Right cardiac atrium (tissue), 5 donors: ENCODE results near the gene CKB. TPM values are rescaled to one million over a fixed set of nuclear protein-coding genes. Genes with fewer than 3 reads are reported as not detected.
A peak's percentile ranks its signal among the peaks of the same experiment; 100 is the strongest.

Experiments used
- ATAC-seq, 2 donors: fragments of 200-7000 bp; cut with Tn5 transposase; one replicate each; pipeline versions ENCODE4 v1.8.0 to v1.9.1; 2020; ENCODE audit warnings: moderate library complexity in 2 of 2, mild to moderate bottlenecking in 1 of 2
- DNase-seq, 3 donors: peaks; one replicate each; pipeline ENCODE4 v3.0.0-alpha.2; 2020
- H3K27ac ChIP-seq: one replicate; pipeline ENCODE4 v1.5.1; 2013; ENCODE audit warnings: mild to moderate bottlenecking, low read length, control low read depth, moderate library complexity
- H3K27me3 ChIP-seq: one replicate; pipeline ENCODE4 v1.6.1; 2013; ENCODE audit not compliant: control insufficient read depth, insufficient read depth
- H3K4me1 ChIP-seq: one replicate; pipeline ENCODE4 v1.6.1; 2013; ENCODE audit warnings: low read length; ENCODE audit not compliant: control insufficient read depth, insufficient read depth
- H3K4me3 ChIP-seq: one replicate; pipeline ENCODE4 v1.5.1; 2013; ENCODE audit warnings: low read length, control low read depth
- H3K9me3 ChIP-seq: one replicate; pipeline ENCODE4 v1.6.1; 2013; ENCODE audit warnings: low read length; ENCODE audit not compliant: control insufficient read depth
- WGBS: extraction: QIAGEN DNeasy Blood & Tissue Kit; methylation state at CpG from one replicate; pipeline ENCODE4 v1.1.7; 2013; 5-methylcytosine and 5-hydroxymethylcytosine counted together
- intact Hi-C, 4 donors: fragments of 100-400 bp; cut with DNase I; formaldehyde crosslinking; loops; one replicate each; pipeline versions ENCODE4 v1.11.0 to v1.14.0; 2022 to 2023
- polyA plus RNA-seq: library from polyadenylated mRNA; stranded (reverse); fragments of 200-250 nt; gene quantifications from one replicate; pipeline ENCODE4 v1.2.3, GENCODE V29; 2013
- total RNA-seq, 4 donors: library from RNA; stranded (reverse); fragmentation: NEBNext Ultra II Directional; extraction: Animal tissue kit (Norgen Biotek cat#: 25700); gene quantifications; one replicate each; pipeline ENCODE4 v1.2.1, GENCODE V29; 2021
- donor health status: healthy with polysubstance abuse.
- donor health status: DM: no; HTN: yes; CAD: no.
- donor health status: DM: no; HTN: no; CAD: no.
- donor health status: DM: no; HTN: yes; CAD: no; lungs with severe emphysema.
- donor health status: DM: yes; HTN: yes; CAD: no.

CKB gene
- total and polyA plus RNA-seq, 5 donors: 478 to 843 (median 594) TPM

DNA sequence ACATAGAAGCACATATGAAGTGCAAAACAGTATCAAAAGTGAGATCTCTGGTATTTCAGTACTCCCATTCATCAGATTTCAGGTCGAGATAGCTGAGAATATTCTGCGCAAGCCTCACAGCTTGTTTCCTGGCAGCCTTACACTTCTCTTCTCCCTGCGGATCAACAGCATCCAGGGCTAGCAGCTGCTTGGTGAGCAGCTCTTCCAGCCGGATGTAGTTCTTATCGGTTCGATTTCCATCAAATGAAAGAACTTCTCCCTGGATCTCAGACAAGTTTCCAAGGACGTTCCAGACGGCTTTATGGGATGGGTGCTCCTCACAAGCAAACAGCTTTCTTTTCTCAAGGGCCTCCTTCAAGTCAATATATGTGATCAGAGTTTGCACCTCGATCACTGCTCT, 37.1 kb upstream of the CKB start:
- no peak overlapping the region for H3K4me3 ChIP-seq
- no peaks in the 10 kb centered on the region for H3K27me3 ChIP-seq
- intact Hi-C loops: no loop called here
- H3K4me1 ChIP-seq: peaks cover 14% of the 10 kb centered on the region
- no peaks in the 10 kb centered on the region for H3K9me3 ChIP-seq
- 39% methylated on average over 9 of the region's 9 CpGs for WGBS
- DNase-seq (peak in 1 of 3 donors; percentile 70), ATAC-seq (no peak)
- H3K27ac ChIP-seq: no peak overlapping the region

DNA sequence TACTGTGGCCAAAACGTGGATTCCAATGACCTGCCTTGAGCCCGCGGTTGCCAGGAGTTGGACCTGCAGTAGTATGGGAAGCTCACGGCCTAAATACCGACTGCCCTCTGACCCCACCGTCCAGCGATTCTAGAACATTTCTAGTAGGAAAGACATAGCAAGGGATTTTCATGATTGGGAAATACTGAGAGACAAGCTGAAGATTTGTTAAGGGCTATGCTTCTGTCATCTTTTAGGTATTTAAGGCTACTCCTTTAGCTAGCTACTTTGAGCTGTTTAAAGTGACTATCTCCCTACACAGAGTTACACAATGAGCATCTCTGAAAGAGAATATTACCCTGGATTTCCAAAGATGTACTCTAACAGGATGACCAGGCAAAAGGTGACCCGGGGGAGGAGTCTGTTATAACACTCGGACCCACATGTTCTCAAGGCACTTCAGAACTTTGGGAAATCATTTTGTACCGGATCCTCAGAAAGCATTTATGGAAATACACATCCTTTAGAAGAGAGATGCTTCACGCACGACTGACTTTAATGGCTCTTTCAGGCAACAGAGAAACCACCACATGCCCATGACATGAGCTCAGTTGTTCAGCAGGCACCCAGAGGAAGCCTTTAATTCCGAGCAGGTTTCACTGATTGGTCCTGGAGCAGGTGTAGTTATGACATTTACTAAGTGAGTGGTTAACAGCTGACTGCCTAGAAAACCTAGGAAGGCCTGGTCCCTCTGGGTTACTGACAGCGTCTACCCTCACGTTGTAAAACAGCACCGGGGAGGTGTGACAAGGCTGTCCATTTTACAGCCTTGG, 35.6 kb upstream of the CKB start:
- DNase-seq (peak in 1 of 3 donors; percentile 42), ATAC-seq (no peak)
- WGBS: 79% methylated on average over 16 of the region's 16 CpGs
- H3K27ac ChIP-seq: peak overlapping the region; percentile 14
- H3K4me3 ChIP-seq: no peak overlapping the region
- no peaks in the 10 kb centered on the region for H3K9me3 ChIP-seq
- intact Hi-C loops: no loop called here
- H3K27me3 ChIP-seq: no peaks in the 10 kb centered on the region
- peaks cover 14% of the 10 kb centered on the region for H3K4me1 ChIP-seq

DNA sequence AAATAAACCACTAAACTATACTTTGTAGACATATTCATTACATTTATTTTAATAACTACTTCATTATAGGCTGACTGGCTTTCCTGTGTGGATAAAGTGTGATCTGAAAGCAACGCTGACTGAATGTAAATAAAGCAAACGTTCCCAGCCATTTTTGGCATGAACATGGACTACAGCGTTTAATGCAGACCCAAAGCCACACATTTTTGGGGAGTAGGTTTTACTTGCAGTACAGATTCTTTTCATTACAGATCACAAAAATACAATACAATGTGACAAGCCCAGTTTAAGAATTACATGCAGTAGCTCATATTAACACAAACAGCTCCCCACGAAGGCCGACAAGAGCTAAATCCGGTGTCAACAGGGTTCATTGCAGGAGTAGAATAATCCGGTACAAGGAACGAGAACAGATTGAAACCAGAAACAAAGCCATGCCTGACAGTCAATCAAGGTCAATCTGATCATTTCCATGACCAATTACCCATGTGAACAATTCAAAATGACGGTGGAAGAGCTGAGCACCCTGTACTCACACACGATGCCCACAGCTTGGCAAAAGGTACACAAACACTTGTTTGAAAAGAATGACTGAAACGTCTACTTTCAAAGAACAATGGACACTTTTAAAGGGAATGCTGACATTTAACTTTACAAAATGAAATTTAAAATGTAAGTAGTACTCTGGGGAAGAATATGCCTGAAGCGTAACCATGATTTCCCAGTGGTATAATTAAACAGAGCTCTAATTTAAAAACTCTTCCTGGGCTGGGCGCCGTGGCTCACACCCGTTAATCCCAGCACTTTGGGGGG, 34.5 kb upstream of the CKB start:
- intact Hi-C loops: no loop called here
- ATAC-seq: no peak
- Histone ChIP-seq H3K9me3 (no peaks in the 10 kb centered on the region), H3K4me1 (peaks cover 14% of the 10 kb centered on the region), H3K27me3 (no peaks in the 10 kb centered on the region), H3K4me3 (no peak overlapping the region), H3K27ac (peak overlapping the region; percentile 17)
- peak in 1 of 3 donors; percentile 26 for DNase-seq
- 58% methylated on average over 15 of the region's 15 CpGs for WGBS

DNA sequence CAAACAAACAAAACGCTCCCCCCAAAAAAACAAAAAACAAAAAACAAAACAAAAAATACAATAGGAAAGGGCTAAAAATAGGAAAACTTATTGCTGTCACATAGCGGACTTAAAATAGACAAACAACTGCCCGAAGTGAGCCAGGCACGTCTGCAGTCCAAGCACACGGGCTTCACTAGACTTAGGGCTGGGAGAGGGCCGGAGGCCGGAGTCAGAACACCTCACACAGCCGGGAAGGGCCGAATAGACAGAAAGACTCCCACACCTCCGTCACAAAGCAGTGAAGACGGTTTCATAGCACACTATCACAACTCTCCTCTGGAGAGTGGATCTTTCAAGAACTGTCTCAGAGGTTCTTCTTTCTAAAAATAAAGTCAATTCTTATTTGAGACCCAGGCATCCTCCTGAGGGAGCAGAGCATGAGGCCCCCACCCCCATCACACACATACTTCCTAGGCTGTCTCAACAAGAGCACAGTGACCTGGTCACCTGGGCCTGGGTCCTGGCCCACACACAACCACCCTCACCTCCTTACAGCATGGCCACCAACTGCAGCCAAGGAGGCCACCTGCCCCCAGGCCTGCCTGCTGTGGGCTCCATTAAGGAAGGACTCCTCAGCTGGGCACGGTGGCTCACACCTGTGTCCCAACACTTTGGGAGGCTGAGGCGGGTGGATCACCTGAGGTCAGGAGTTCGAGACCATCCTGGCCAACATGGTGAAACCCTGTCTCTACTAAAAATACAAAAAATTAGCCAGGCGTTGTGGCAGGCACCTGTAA, 33.1 kb upstream of the CKB start:
- peak overlapping the region; percentile 28 for H3K27ac ChIP-seq
- ATAC-seq (no peak), DNase-seq (peak in 1 of 3 donors; percentile 48)
- 66% methylated on average over 15 of the region's 15 CpGs for WGBS
- H3K27me3 ChIP-seq: no peaks in the 10 kb centered on the region
- intact Hi-C loops: no loop called here
- H3K4me1 ChIP-seq: peaks cover 18% of the 10 kb centered on the region
- no peaks in the 10 kb centered on the region for H3K9me3 ChIP-seq
- H3K4me3 ChIP-seq: no peak overlapping the region

DNA sequence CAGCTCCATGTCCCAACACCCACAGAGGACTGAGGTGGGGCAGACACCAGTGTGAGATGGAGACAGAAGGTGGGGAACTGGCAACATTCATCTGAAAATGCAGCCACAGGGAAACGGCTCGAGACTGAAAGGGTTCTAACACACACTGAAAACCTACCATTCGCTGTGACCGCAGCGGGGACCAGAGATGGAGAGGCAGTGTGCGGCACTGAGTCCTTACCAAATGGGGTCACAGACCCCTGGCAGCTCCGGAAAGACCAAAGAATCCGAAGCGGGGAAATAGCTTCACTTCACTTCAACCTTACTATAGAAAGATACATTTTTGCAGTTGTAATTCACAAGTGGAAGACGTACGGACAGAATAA, 30.2 kb upstream of the CKB start:
- Histone ChIP-seq H3K4me3 (no peak overlapping the region), H3K4me1 (peaks cover 13% of the 10 kb centered on the region), H3K27me3 (no peaks in the 10 kb centered on the region), H3K27ac (peak overlapping the region; percentile 97), H3K9me3 (no peaks in the 10 kb centered on the region)
- peak in 1 of 3 donors; percentile 53 for DNase-seq
- 88% methylated on average over 11 of the region's 11 CpGs for WGBS
- intact Hi-C loops: loop anchor here in 1 of 4 donors (5.0 kb wide), 1 partner anchor 36 kb away; no protein-coding TSS in a partner anchor
- ATAC-seq: no peak

DNA sequence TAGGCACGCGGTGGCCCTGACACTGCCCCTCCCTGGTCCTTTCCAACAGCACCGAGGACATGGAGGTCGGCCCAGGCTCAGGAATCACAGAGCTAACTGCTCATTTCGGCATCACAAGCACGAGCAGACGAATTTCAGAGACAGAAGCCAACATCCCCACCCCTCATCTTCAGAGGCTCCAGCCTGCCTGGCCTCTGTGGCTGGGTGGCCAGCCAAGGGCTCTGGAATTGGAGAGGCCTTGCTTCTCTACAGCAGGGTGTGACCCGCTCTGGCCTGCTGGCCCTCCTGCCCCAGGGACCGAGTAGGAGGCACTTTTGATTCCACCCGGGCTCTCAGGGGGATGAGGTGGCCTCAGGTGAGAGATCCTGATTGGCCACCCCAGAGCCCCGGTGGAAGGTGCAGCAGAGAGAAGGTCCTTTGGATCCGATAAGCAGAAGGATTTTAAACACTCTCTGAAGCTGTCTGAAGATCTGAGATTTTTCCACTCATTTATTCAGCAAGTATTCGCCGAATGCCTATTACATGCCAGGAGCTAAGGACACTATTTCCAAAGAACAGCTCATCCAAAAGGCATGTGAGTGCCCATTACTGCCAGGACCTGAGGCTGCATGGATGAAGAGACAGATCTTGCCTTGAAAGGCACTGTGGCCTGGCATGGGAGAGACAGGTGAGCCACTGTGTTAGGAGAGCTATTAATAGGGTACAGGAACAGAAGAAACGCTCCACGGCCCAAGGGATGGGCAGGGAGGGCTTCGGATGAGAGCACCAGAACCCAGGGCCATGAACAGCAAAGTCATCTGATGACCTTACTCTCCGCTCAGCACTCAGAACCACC, 29.6 kb upstream of the CKB start:
- no peak overlapping the region for H3K4me3 ChIP-seq
- H3K4me1 ChIP-seq: peaks cover 12% of the 10 kb centered on the region
- peak overlapping the region; percentile 97 for H3K27ac ChIP-seq
- peak; percentile 61 to 68 for ATAC-seq
- 42% methylated on average over 18 of the region's 18 CpGs for WGBS
- no peaks in the 10 kb centered on the region for H3K27me3 ChIP-seq
- H3K9me3 ChIP-seq: no peaks in the 10 kb centered on the region
- DNase-seq: peak; percentile 81 to 94 (median 91)
- intact Hi-C loops: loop anchor here in 1 of 4 donors (5.0 kb wide), 1 partner anchor 35 kb away; no protein-coding TSS in a partner anchor

DNA sequence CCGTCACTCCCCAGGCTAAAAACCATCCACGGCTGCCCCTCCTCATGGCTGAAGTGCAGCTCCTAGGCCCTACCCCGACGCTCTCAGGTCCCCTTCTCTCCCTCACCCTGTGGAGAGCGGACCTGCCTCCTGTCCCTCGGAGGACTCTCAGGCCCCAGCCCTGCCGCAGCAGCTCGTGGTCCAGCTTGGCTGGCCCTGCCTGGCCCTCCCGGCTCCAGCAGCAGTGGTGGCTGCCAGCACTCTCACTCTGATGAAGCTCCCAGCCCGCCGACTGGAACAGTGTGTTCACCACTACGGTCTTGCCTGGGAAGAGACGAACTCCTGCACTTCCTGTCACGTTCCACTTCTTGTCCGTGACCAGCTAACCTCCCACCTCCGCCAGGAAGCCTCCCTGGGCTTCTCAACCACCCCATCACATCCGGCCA, 28.7 kb upstream of the CKB start:
- H3K4me1 ChIP-seq: peaks cover 10% of the 10 kb centered on the region
- 40% methylated on average over 17 of the region's 17 CpGs for WGBS
- no peaks in the 10 kb centered on the region for H3K27me3 ChIP-seq
- peak; percentile 70 to 78 for ATAC-seq
- H3K9me3 ChIP-seq: no peaks in the 10 kb centered on the region
- intact Hi-C loops: loop anchor here in 1 of 4 donors (5.0 kb wide), 1 partner anchor 34 kb away; no protein-coding TSS in a partner anchor
- H3K27ac ChIP-seq: peak overlapping the region; percentile 97
- no peak overlapping the region for H3K4me3 ChIP-seq
- DNase-seq: peak; percentile 90 to 94 (median 92)

DNA sequence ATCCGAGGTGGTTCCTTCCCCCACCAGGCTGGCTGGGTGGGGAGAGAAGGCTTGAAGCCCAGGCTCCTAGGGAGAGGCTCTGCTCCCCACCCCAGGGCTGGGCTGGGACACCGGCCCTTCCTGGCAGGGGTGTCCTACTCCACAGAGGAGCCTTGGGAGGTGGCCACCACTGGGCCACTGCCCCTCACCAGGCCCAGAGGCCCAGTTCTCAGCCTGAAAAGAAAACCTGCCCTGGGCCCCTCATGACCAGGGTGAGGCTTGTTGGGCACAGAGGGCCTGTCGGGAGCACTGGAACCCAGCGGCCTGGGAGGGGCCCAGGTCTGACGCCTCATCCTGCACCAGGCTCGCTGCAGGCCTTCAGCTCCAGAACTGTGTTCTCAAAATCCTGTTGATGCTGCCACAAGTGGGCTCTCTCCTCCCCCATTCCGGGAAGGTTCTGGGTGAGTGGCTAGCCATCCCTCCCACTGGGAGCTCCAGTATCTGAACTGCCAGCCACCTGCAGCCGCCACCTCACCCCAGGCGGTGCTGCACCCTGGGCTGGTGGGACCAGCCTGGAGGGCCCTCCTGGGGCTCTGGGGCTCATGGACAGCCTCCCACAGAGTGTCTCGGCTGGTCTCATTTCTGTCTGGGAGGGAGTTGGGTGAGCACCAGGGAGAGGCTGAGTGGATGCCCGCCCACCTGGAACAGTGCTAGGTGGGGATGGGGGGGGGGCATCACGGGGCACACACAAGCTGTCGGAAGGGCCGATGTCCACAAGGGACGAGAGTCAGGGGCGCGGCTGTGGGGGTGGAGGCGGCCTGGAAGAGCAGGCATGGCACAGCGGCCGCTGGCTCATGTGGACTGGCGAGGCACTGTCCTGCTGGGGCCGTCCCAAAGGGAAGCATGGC, 28.1 kb upstream of the CKB start:
- Histone ChIP-seq H3K9me3 (no peaks in the 10 kb centered on the region), H3K4me1 (peaks cover 8% of the 10 kb centered on the region)
- WGBS: 57% methylated on average over 22 of the region's 22 CpGs

More for the DNA sequence above, 28.1 kb upstream of the CKB start:
- intact Hi-C loops: loop anchor here in 1 of 4 donors (5.0 kb wide), 1 partner anchor 33 kb away; no protein-coding TSS in a partner anchor
- DNase-seq (peak; percentile 38 to 88 (median 82)), ATAC-seq (peak; percentile 18 to 39)
- Histone ChIP-seq H3K27me3 (no peaks in the 10 kb centered on the region), H3K4me3 (no peak overlapping the region), H3K27ac (peak overlapping the region; percentile 97)
